SK-N-SH treated with all-trans-retinoic acid at 6 μM for 48 hours (cell line): ENCODE measurements around the gene EPN3.

Experiments used
- ATAC-seq: fragments of 200-7000 bp; cut with Tn5 transposase; 3 replicates; pipeline ENCODE4 v1.9.1; 2020; ENCODE audit warnings: mild to moderate bottlenecking, moderate library complexity
- ARNTL ChIP-seq: fragments of 450-650 bp; formaldehyde crosslinking; IDR thresholded peaks from 2 replicates; pipeline ENCODE4 v1.5.0; 2020; ENCODE audit warnings: low read depth, mild to moderate bottlenecking, moderate library complexity, borderline replicate concordance
- BACH2 ChIP-seq: fragments of 250-450 bp; sonication (Bioruptor Pico); IDR thresholded peaks from 2 replicates; pipeline ENCODE4 v1.9.0; 2021; ENCODE audit warnings: mild to moderate bottlenecking, borderline replicate concordance
- CSDC2 ChIP-seq: fragments of 250-450 bp; sonication (Bioruptor Pico); IDR thresholded peaks from 2 replicates; pipeline ENCODE4 v1.5.0; 2020; ENCODE audit warnings: mild to moderate bottlenecking, moderate library complexity
- ESRRG ChIP-seq: fragments of 250-450 bp; sonication (Bioruptor Pico); IDR thresholded peaks from 2 replicates; pipeline ENCODE4 v1.6.1; 2021; ENCODE audit warnings: mild to moderate bottlenecking
- GLIS3 ChIP-seq: fragments of 250-450 bp; sonication (Bioruptor Pico); IDR thresholded peaks from 2 replicates; pipeline ENCODE4 v1.5.0; 2020; ENCODE audit warnings: mild to moderate bottlenecking, moderate library complexity
- ISL1 ChIP-seq: fragments of 250-450 bp; sonication (Bioruptor Pico); IDR thresholded peaks from 2 replicates; pipeline ENCODE4 v2.1.2; 2022; ENCODE audit warnings: mild to moderate bottlenecking, moderate library complexity
- OSR1 ChIP-seq: fragments of 250-450 bp; sonication (Bioruptor Pico); IDR thresholded peaks from 2 replicates; pipeline ENCODE4 v1.8.0; 2022; ENCODE audit warnings: moderate library complexity, mild to moderate bottlenecking, inconsistent platforms
- PPARA ChIP-seq: fragments of 250-450 bp; sonication (Bioruptor Pico); IDR thresholded peaks from 2 replicates; pipeline ENCODE4 v1.5.0; 2020; ENCODE audit warnings: mild to moderate bottlenecking, borderline replicate concordance
- RARB ChIP-seq: fragments of 250-450 bp; sonication (Bioruptor Pico); IDR thresholded peaks from 2 replicates; pipeline ENCODE4 v1.8.0; 2021; ENCODE audit warnings: mild to moderate bottlenecking, moderate library complexity
- SNAI2 ChIP-seq: fragments of 250-450 bp; sonication (Bioruptor Pico); IDR thresholded peaks from 2 replicates; pipeline ENCODE4 v1.5.0; 2020; ENCODE audit warnings: mild to moderate bottlenecking, moderate library complexity
- TCF4 ChIP-seq: fragments of 250-450 bp; sonication (Bioruptor Pico); IDR thresholded peaks from 2 replicates; pipeline ENCODE4 v1.8.0; 2021; ENCODE audit warnings: mild to moderate bottlenecking, moderate library complexity, borderline replicate concordance
- TOX ChIP-seq: fragments of 250-450 bp; sonication (Bioruptor Pico); IDR thresholded peaks from 2 replicates; pipeline ENCODE4 v1.8.0; 2021; ENCODE audit warnings: mild to moderate bottlenecking, moderate library complexity, borderline replicate concordance
- ZC3H10 ChIP-seq: fragments of 250-450 bp; sonication (Bioruptor Pico); IDR thresholded peaks from 2 replicates; pipeline ENCODE4 v1.5.1; 2021; ENCODE audit warnings: mild to moderate bottlenecking, moderate library complexity
- ZFP3 ChIP-seq: fragments of 250-450 bp; sonication (Bioruptor Pico); IDR thresholded peaks from 2 replicates; pipeline ENCODE4 v1.5.0; 2020; ENCODE audit warnings: mild to moderate bottlenecking, moderate library complexity
- ZFP30 ChIP-seq: fragments of 450-650 bp; formaldehyde crosslinking; IDR thresholded peaks from 2 replicates; pipeline ENCODE4 v1.5.0; 2022; ENCODE audit warnings: mild to moderate bottlenecking, moderate library complexity
- ZNF565 ChIP-seq: fragments of 450-650 bp; formaldehyde crosslinking; conservative IDR thresholded peaks from 2 replicates; pipeline ENCODE4 v1.5.0; 2020; ENCODE audit warnings: low read depth, mild to moderate bottlenecking, moderate library complexity
- ZNF70 ChIP-seq: fragments of 450-650 bp; formaldehyde crosslinking; IDR thresholded peaks from 2 replicates; pipeline ENCODE4 v1.5.0; 2020; ENCODE audit warnings: mild to moderate bottlenecking, moderate library complexity
- ZNF8 ChIP-seq: fragments of 450-650 bp; formaldehyde crosslinking; IDR thresholded peaks from 2 replicates; pipeline ENCODE4 v1.5.0; 2020; ENCODE audit warnings: mild to moderate bottlenecking, moderate library complexity
- TF ChIP-seq, protein P1 (sequence below): fragments of 250-450 bp; sonication (Bioruptor Pico); IDR thresholded peaks from 2 replicates; pipeline ENCODE4 v1.5.1; 2021; ENCODE audit warnings: mild to moderate bottlenecking, moderate library complexity
- TF ChIP-seq, protein P2 (sequence below): fragments of 250-450 bp; sonication (Bioruptor Pico); IDR thresholded peaks from 2 replicates; pipeline ENCODE4 v1.8.0; 2021; ENCODE audit warnings: low read depth, mild to moderate bottlenecking, moderate library complexity, borderline replicate concordance
- TF ChIP-seq, protein P3 (sequence below): fragments of 250-450 bp; sonication (Bioruptor Pico); IDR thresholded peaks from 2 replicates; pipeline ENCODE4 v1.5.0; 2020; ENCODE audit warnings: mild to moderate bottlenecking, moderate library complexity
- TF ChIP-seq, protein P4 (sequence below): fragments of 250-450 bp; sonication (Bioruptor Pico); IDR thresholded peaks from 2 replicates; pipeline ENCODE4 v1.8.0; 2020; ENCODE audit warnings: mild to moderate bottlenecking, moderate library complexity, borderline replicate concordance
- TF ChIP-seq, protein P5 (sequence below): fragments of 250-450 bp; sonication (Bioruptor Pico); IDR thresholded peaks from 2 replicates; pipeline ENCODE4 v1.5.1; 2020; ENCODE audit warnings: low read depth, mild to moderate bottlenecking, moderate library complexity

The EPN3 gene

DNA sequence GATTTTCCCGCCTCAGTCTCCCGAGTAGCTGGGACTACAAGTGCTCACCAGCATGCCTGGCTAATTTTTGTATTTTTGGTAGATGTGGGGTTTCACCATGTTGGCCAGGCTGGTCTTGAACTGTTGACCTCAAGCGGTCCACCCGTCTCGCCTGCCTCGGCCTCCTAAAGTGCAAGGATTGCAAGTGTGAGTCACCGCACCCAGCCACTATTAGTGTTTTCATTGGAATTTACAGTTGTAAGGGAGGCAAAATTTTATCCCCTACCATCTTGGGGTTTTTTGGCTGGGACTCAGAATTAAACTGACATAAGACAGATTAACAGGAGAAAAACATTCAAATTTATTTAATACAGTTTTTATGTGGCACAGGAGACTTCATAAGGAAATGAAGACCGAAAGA is 36.6 kb upstream of the EPN3 start (continued):
- TF ChIP-seq GLIS3: no peak
- TF ChIP-seq BACH2: no peak
- no peak for TF ChIP-seq ZNF565 (CRISPR knock-in tag)
- no peak for TF ChIP-seq ZC3H10 (CRISPR knock-in tag)
- no peak for TF ChIP-seq ZFP30 (CRISPR knock-in tag)
- TF ChIP-seq ARNTL (CRISPR knock-in tag): no peak
- no peak for TF ChIP-seq CSDC2 (CRISPR knock-in tag)

DNA sequence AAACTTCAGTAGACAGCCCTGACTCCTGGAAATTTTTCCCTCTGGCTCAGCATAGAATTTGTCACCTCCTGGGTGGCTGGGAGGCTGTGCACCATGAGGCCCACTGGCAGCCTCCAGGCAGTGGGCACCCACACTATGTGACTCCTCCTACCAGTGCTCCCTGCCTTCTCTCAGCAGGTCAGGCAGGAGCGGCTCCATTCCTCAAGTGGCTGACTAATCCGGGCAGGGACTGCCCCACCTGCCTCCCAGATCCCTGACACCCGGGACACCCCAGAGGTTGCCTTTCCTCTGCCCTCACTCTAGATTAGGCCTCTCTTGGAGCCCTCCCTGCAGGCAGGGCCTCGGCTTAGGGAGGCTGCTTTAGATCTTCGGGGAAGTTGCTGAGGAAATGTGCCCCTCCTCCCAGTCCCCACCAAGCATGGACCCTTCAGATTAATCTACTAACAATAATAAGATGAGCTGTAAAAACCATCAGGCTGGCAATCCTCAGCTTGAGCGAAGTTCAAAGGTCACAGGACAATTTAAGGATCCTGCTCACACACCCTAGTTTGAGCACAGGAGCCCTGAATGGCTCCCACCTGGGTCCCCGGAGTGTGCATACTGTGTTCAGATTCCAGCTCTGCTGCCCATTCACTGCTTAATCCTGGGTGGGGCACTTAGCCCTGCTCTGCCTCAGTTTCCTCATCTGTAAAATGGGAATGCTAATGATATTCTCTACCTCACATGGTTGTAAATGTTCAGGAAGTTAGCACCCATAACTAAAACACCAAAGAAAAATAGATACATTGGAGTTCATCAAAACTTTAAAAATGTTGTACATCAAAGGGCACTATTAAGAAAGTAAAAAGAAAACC is 34.3 kb upstream of the EPN3 start:
- ATAC-seq: no peak
- TF ChIP-seq, protein P1, sequence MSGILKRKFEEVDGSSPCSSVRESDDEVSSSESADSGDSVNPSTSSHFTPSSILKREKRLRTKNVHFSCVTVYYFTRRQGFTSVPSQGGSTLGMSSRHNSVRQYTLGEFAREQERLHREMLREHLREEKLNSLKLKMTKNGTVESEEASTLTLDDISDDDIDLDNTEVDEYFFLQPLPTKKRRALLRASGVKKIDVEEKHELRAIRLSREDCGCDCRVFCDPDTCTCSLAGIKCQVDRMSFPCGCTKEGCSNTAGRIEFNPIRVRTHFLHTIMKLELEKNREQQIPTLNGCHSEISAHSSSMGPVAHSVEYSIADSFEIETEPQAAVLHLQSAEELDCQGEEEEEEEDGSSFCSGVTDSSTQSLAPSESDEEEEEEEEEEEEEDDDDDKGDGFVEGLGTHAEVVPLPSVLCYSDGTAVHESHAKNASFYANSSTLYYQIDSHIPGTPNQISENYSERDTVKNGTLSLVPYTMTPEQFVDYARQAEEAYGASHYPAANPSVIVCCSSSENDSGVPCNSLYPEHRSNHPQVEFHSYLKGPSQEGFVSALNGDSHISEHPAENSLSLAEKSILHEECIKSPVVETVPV: no peak
- TF ChIP-seq OSR1 (CRISPR knock-in tag): no peak
- TF ChIP-seq ZNF565 (CRISPR knock-in tag): no peak
- TF ChIP-seq CSDC2 (CRISPR knock-in tag): no peak
- TF ChIP-seq, protein P2, sequence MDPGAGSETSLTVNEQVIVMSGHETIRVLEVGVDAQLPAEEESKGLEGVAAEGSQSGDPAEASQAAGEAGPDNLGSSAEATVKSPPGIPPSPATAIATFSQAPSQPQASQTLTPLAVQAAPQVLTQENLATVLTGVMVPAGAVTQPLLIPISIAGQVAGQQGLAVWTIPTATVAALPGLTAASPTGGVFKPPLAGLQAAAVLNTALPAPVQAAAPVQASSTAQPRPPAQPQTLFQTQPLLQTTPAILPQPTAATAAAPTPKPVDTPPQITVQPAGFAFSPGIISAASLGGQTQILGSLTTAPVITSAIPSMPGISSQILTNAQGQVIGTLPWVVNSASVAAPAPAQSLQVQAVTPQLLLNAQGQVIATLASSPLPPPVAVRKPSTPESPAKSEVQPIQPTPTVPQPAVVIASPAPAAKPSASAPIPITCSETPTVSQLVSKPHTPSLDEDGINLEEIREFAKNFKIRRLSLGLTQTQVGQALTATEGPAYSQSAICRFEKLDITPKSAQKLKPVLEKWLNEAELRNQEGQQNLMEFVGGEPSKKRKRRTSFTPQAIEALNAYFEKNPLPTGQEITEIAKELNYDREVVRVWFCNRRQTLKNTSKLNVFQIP (CRISPR knock-in tag): no peak

DNA sequence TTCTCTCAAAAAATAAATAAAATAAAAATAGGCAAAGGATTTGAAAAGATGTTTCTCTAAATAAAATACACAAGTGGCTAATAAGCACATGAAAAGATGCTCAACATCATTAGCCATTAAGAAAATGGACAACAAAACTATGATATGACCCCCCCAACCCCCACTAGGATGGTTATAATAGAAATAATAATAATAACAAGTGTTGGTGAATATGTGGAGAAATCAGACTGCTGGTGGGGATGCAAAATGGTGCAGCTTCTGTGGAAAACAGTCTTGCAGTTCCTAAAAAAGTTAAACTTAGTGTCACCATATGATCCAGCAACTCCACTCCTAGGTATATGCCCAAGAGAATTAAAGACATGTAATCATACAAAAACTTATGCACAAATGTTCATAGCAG is 33.3 kb upstream of the EPN3 start:
- TF ChIP-seq ARNTL (CRISPR knock-in tag): no peak
- no peak for TF ChIP-seq ZNF8 (CRISPR knock-in tag)
- no peak for TF ChIP-seq TOX (CRISPR knock-in tag)
- TF ChIP-seq CSDC2 (CRISPR knock-in tag): no peak
- TF ChIP-seq ZFP3: no peak
- no peak for TF ChIP-seq BACH2
- no peak for TF ChIP-seq ESRRG (CRISPR knock-in tag)
- TF ChIP-seq, protein P3, sequence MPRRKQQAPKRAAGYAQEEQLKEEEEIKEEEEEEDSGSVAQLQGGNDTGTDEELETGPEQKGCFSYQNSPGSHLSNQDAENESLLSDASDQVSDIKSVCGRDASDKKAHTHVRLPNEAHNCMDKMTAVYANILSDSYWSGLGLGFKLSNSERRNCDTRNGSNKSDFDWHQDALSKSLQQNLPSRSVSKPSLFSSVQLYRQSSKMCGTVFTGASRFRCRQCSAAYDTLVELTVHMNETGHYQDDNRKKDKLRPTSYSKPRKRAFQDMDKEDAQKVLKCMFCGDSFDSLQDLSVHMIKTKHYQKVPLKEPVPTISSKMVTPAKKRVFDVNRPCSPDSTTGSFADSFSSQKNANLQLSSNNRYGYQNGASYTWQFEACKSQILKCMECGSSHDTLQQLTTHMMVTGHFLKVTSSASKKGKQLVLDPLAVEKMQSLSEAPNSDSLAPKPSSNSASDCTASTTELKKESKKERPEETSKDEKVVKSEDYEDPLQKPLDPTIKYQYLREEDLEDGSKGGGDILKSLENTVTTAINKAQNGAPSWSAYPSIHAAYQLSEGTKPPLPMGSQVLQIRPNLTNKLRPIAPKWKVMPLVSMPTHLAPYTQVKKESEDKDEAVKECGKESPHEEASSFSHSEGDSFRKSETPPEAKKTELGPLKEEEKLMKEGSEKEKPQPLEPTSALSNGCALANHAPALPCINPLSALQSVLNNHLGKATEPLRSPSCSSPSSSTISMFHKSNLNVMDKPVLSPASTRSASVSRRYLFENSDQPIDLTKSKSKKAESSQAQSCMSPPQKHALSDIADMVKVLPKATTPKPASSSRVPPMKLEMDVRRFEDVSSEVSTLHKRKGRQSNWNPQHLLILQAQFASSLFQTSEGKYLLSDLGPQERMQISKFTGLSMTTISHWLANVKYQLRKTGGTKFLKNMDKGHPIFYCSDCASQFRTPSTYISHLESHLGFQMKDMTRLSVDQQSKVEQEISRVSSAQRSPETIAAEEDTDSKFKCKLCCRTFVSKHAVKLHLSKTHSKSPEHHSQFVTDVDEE (CRISPR knock-in tag): no peak
- TF ChIP-seq GLIS3: no peak
- TF ChIP-seq OSR1 (CRISPR knock-in tag): no peak
- no peak for TF ChIP-seq ZC3H10 (CRISPR knock-in tag)
- no peak for TF ChIP-seq RARB (CRISPR knock-in tag)
- TF ChIP-seq ZNF70 (CRISPR knock-in tag): no peak
- no peak for TF ChIP-seq PPARA (CRISPR knock-in tag)
- no peak for TF ChIP-seq ISL1 (CRISPR knock-in tag)
- no peak for TF ChIP-seq SNAI2 (CRISPR knock-in tag)
- TF ChIP-seq TCF4 (CRISPR knock-in tag): no peak
- TF ChIP-seq, protein P1: no peak
- ATAC-seq: no peak

DNA sequence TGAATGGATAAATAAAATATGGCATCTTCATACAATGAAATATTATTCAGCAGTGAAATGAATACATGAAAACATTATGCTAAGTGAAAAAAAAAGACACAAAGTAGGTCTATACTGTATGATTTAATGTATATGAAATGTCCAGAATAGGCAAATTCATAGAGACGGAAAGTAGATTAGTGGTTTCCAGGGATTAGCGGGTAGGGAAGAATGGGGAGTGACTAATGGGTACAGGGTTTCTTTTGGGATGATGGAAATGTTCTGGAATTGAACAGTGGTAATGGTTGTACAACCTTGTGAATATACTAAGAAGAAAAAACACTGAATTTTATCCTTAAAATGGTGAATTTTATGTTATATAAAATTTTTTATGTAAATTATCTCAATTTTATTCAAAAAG is 32.8 kb upstream of the EPN3 start:
- ATAC-seq: no peak
- no peak for TF ChIP-seq TCF4 (CRISPR knock-in tag)
- TF ChIP-seq ZNF8 (CRISPR knock-in tag): no peak
- no peak for TF ChIP-seq RARB (CRISPR knock-in tag)
- TF ChIP-seq OSR1 (CRISPR knock-in tag): no peak
- TF ChIP-seq, protein P4, sequence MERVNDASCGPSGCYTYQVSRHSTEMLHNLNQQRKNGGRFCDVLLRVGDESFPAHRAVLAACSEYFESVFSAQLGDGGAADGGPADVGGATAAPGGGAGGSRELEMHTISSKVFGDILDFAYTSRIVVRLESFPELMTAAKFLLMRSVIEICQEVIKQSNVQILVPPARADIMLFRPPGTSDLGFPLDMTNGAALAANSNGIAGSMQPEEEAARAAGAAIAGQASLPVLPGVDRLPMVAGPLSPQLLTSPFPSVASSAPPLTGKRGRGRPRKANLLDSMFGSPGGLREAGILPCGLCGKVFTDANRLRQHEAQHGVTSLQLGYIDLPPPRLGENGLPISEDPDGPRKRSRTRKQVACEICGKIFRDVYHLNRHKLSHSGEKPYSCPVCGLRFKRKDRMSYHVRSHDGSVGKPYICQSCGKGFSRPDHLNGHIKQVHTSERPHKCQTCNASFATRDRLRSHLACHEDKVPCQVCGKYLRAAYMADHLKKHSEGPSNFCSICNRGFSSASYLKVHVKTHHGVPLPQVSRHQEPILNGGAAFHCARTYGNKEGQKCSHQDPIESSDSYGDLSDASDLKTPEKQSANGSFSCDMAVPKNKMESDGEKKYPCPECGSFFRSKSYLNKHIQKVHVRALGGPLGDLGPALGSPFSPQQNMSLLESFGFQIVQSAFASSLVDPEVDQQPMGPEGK (CRISPR knock-in tag): no peak
- no peak for TF ChIP-seq ARNTL (CRISPR knock-in tag)
- TF ChIP-seq, protein P5, sequence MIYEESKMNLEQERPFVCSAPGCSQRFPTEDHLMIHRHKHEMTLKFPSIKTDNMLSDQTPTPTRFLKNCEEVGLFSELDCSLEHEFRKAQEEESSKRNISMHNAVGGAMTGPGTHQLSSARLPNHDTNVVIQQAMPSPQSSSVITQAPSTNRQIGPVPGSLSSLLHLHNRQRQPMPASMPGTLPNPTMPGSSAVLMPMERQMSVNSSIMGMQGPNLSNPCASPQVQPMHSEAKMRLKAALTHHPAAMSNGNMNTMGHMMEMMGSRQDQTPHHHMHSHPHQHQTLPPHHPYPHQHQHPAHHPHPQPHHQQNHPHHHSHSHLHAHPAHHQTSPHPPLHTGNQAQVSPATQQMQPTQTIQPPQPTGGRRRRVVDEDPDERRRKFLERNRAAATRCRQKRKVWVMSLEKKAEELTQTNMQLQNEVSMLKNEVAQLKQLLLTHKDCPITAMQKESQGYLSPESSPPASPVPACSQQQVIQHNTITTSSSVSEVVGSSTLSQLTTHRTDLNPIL (CRISPR knock-in tag): no peak
- TF ChIP-seq BACH2: no peak
- TF ChIP-seq ZFP30 (CRISPR knock-in tag): no peak
- TF ChIP-seq ISL1 (CRISPR knock-in tag): no peak
- TF ChIP-seq, protein P2 (CRISPR knock-in tag): no peak
